WTC11 (cell line): ENCODE results near the gene KHDC4. TPM values are rescaled to one million over a fixed set of nuclear protein-coding genes. Genes with fewer than 3 reads are reported as not detected.

Source experiments
- ATAC-seq: fragments of 200-7000 bp; cut with Tn5 transposase; 2 replicates; pipeline ENCODE4 v1.10.0; 2021; ENCODE audit warnings: mild to moderate bottlenecking, moderate library complexity
- CTCF ChIA-PET: fragments of 300-600 bp; sonication (Branson Sonifier 250); formaldehyde crosslinking; loops from one replicate; lab custom pipeline; 2021; ENCODE audit warnings: antibody characterized with exemption; lab: Charles Lee
- POLR2A ChIA-PET: fragments of 350-600 bp; sonication (Branson Sonifier 250); formaldehyde crosslinking; loops from one replicate; lab custom pipeline; 2021; ENCODE audit warnings: antibody characterized with exemption; lab: Charles Lee
- DNase-seq: peaks from one replicate; pipeline ENCODE4 v3.0.0; 2021; ENCODE audit warnings: low spot score
- H3K27ac Mint-ChIP-seq: 2 replicates; pipeline ENCODE4 v1.8.0; 2021; ENCODE audit warnings: mixed read lengths
- H3K27me3 Mint-ChIP-seq: 2 replicates; pipeline ENCODE4 v1.8.0; 2021; ENCODE audit warnings: low read depth, mild to moderate bottlenecking, moderate library complexity, mixed read lengths
- H3K36me3 Mint-ChIP-seq: 2 replicates; pipeline ENCODE4 v1.8.0; 2021; ENCODE audit warnings: mixed read lengths
- H3K4me1 Mint-ChIP-seq: 2 replicates; pipeline ENCODE4 v1.8.0; 2022; ENCODE audit warnings: mixed read lengths
- H3K4me3 Mint-ChIP-seq: 2 replicates; pipeline ENCODE4 v1.8.0; 2021; ENCODE audit warnings: mild to moderate bottlenecking, moderate library complexity, mixed read lengths
- H3K9me3 Mint-ChIP-seq: 2 replicates; pipeline ENCODE4 v1.8.0; 2021; ENCODE audit warnings: mixed read lengths
- FOXJ3 ChIP-seq: sonication (generic); formaldehyde crosslinking; IDR thresholded peaks from 2 replicates; pipeline ENCODE4 v1.9.0; 2021; ENCODE audit warnings: missing genetic modification reagents, mild to moderate bottlenecking, borderline replicate concordance
- KAT7 ChIP-seq: sonication (generic); formaldehyde crosslinking; IDR thresholded peaks from 2 replicates; pipeline ENCODE4 v1.8.1; 2023; ENCODE audit warnings: missing genetic modification reagents, mild to moderate bottlenecking, borderline replicate concordance
- NR1H2 ChIP-seq: sonication (generic); formaldehyde crosslinking; IDR thresholded peaks from 2 replicates; pipeline ENCODE4 v1.9.0; 2021; ENCODE audit warnings: mild to moderate bottlenecking, moderate library complexity, missing genetic modification reagents
- RELA ChIP-seq: sonication (generic); formaldehyde crosslinking; IDR thresholded peaks from 2 replicates; pipeline ENCODE4 v1.8.1; 2022; ENCODE audit warnings: missing genetic modification reagents, mild to moderate bottlenecking, borderline replicate concordance
- SMAD3 ChIP-seq: sonication (generic); formaldehyde crosslinking; IDR thresholded peaks from 2 replicates; pipeline ENCODE4 v1.8.0; 2022; ENCODE audit warnings: missing genetic modification reagents, mild to moderate bottlenecking, borderline replicate concordance
- TEAD1 ChIP-seq: sonication (generic); formaldehyde crosslinking; IDR thresholded peaks from 2 replicates; pipeline ENCODE4 v1.8.0; 2022; ENCODE audit warnings: mild to moderate bottlenecking, missing genetic modification reagents
- USF1 ChIP-seq: sonication (generic); formaldehyde crosslinking; IDR thresholded peaks from 2 replicates; pipeline ENCODE4 v1.8.0; 2022; ENCODE audit warnings: mild to moderate bottlenecking, missing genetic modification reagents
- ZNF138 ChIP-seq: sonication (generic); formaldehyde crosslinking; conservative IDR thresholded peaks from 2 replicates; pipeline ENCODE4 v1.8.1; 2022; ENCODE audit warnings: mild to moderate bottlenecking, moderate library complexity, missing genetic modification reagents
- ZNF512 ChIP-seq: sonication (generic); formaldehyde crosslinking; IDR thresholded peaks from 2 replicates; pipeline ENCODE4 v1.8.1; 2022; ENCODE audit warnings: missing genetic modification reagents, borderline replicate concordance
- total RNA-seq: library from RNA; stranded (reverse); gene quantifications from 3 replicates; pipeline ENCODE4 v1.2.3, GENCODE V29; 2021
- TF ChIP-seq, protein P1 (sequence below): fragments of 250-450 bp; sonication (Bioruptor Pico); IDR thresholded peaks from 2 replicates; pipeline ENCODE4 v2.1.2; 2022; ENCODE audit warnings: mild to moderate bottlenecking, moderate library complexity
- TF ChIP-seq, protein P2 (sequence below): fragments of 250-450 bp; sonication (Bioruptor Pico); IDR thresholded peaks from 2 replicates; pipeline ENCODE4 v1.8.0; 2021; ENCODE audit warnings: mild to moderate bottlenecking

Gene KHDC4
- total RNA-seq, 1 experiment from 2014 or later = 64.4 TPM

DNA sequence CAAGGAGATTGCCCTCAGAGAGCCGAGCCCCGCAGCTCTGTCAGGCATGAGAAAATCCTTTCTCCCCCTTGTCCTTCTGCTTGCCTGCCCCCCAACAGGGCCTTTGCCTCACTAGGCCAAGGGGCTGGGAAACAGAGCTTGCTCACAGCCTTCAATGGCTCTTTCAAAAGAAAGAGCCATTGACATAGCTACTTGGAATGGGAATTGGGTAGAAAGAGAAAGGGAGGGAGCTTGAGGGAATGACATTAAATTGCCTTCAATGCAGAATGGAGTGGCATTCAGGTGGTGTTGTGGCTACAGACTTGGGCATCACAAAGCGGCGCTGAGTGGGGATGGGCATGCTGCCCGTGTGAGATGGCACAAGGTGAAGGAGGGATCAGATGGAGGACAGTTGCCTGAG, 61.7 kb downstream of the KHDC4 start:
- no peak overlapping the region for H3K27ac Mint-ChIP-seq
- DNase-seq (no peak), ATAC-seq (no peak)
- no peaks in the 10 kb centered on the region for H3K9me3 Mint-ChIP-seq
- TF ChIP-seq SMAD3 (CRISPR knock-in tag) (no peak), KAT7 (CRISPR knock-in tag) (no peak)
- TF ChIP-seq, protein P1, sequence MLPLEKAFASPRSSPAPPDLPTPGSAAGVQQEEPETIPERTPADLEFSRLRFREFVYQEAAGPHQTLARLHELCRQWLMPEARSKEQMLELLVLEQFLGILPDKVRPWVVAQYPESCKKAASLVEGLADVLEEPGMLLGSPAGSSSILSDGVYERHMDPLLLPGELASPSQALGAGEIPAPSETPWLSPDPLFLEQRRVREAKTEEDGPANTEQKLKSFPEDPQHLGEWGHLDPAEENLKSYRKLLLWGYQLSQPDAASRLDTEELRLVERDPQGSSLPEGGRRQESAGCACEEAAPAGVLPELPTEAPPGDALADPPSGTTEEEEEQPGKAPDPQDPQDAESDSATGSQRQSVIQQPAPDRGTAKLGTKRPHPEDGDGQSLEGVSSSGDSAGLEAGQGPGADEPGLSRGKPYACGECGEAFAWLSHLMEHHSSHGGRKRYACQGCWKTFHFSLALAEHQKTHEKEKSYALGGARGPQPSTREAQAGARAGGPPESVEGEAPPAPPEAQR (CRISPR knock-in tag) = no peak
- no peak overlapping the region for H3K4me3 Mint-ChIP-seq
- no peaks in the 10 kb centered on the region for H3K4me1 Mint-ChIP-seq
- no peaks in the 10 kb centered on the region for H3K36me3 Mint-ChIP-seq
- CTCF ChIA-PET = interaction anchor here (1.1 kb wide), 1 partner anchor 117 kb away, joined by 3 read pairs; no protein-coding TSS in a partner anchor
- POLR2A ChIA-PET = no interaction called here
- no peaks in the 10 kb centered on the region for H3K27me3 Mint-ChIP-seq

DNA sequence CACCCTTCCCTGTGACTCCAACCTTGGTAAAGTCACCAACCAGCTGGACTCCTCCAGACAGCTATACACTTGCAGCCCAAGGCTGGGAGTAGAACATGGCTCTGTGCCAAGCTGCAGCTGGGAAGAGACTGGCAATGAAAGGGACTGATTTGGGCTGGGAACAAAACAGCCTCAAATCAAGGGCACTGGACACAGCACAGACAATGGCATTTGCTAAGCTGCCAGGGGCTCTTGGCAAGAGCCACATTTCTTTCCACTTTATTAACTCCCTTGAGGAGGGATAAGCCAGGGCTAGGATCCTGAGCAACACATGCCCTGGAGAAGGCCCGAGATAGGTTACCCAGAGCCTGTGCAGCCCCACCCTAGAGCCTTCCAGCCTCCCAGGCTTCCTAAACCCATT, 62.8 kb downstream of the KHDC4 start:
- Mint-ChIP-seq H3K27me3 (no peaks in the 10 kb centered on the region), H3K27ac (no peak overlapping the region), H3K36me3 (no peaks in the 10 kb centered on the region), H3K4me1 (no peaks in the 10 kb centered on the region), H3K4me3 (no peak overlapping the region), H3K9me3 (no peaks in the 10 kb centered on the region)
- ChIA-PET CTCF (no interaction called here), POLR2A (no interaction called here)
- no peak for DNase-seq
- no peak for ATAC-seq
- TF ChIP-seq KAT7 (CRISPR knock-in tag) (no peak), FOXJ3 (CRISPR knock-in tag) (no peak), ZNF512 (CRISPR knock-in tag) (no peak), USF1 (no peak), ZNF138 (CRISPR knock-in tag) (no peak), NR1H2 (CRISPR knock-in tag) (no peak), TEAD1 (CRISPR knock-in tag) (no peak)

- DNase-seq = no peak
- no peaks in the 10 kb centered on the region for H3K36me3 Mint-ChIP-seq
Measured at GRCh38 chr1:155867766-155868165, 66.4 kb downstream of the KHDC4 start.

More at GRCh38 chr1:155867766-155868165, 66.4 kb downstream of the KHDC4 start:
- POLR2A ChIA-PET = no interaction called here
- Mint-ChIP-seq H3K27me3 (no peaks in the 10 kb centered on the region; the same call in 1 of the 2 replicates), H3K9me3 (no peaks in the 10 kb centered on the region), H3K4me3 (no peak overlapping the region)
- CTCF ChIA-PET = no interaction called here
- no peak for TF ChIP-seq RELA
- TF ChIP-seq, protein P1 (CRISPR knock-in tag) = no peak
- TF ChIP-seq, protein P2, sequence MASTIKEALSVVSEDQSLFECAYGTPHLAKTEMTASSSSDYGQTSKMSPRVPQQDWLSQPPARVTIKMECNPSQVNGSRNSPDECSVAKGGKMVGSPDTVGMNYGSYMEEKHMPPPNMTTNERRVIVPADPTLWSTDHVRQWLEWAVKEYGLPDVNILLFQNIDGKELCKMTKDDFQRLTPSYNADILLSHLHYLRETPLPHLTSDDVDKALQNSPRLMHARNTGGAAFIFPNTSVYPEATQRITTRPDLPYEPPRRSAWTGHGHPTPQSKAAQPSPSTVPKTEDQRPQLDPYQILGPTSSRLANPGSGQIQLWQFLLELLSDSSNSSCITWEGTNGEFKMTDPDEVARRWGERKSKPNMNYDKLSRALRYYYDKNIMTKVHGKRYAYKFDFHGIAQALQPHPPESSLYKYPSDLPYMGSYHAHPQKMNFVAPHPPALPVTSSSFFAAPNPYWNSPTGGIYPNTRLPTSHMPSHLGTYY (CRISPR knock-in tag) = no peak
- TF ChIP-seq, all 79 proteins: peak for 0
- no peak for ATAC-seq
- Mint-ChIP-seq H3K27ac (no peak overlapping the region), H3K4me1 (no peaks in the 10 kb centered on the region)
